Progenitor cell of endocrine pancreas (in vitro differentiated cells): ENCODE measurements around the gene CHST15. TPM values are rescaled to one million over a fixed set of nuclear protein-coding genes. Genes with fewer than 3 reads are reported as not detected.
A peak's percentile ranks its signal among the peaks of the same experiment; 100 is the strongest.

Experiments used
- DNase-seq: peaks from one replicate; pipeline ENCODE4 v3.0.0; 2021; ENCODE audit warnings: low spot score; ENCODE audit not compliant: unreplicated experiment
- H3K27ac Mint-ChIP-seq: 2 replicates; pipeline ENCODE4 v1.8.0; 2021; ENCODE audit warnings: mild to moderate bottlenecking, moderate library complexity, mixed read lengths
- H3K27me3 Mint-ChIP-seq: 2 replicates; pipeline ENCODE4 v1.8.0; 2021; ENCODE audit warnings: mixed read lengths
- H3K36me3 Mint-ChIP-seq: 2 replicates; pipeline ENCODE4 v1.8.0; 2022; ENCODE audit warnings: mixed read lengths; ENCODE audit not compliant: insufficient read depth
- H3K4me1 Mint-ChIP-seq: 2 replicates; pipeline ENCODE4 v1.8.0; 2021; ENCODE audit warnings: low read depth, mixed read lengths
- H3K4me3 Mint-ChIP-seq: 2 replicates; pipeline ENCODE4 v1.8.0; 2021; ENCODE audit warnings: low read depth, mild to moderate bottlenecking, moderate library complexity, mixed read lengths
- H3K9me3 Mint-ChIP-seq: 2 replicates; pipeline ENCODE4 v1.8.0; 2021; ENCODE audit warnings: low read depth, mixed read lengths
- CTCF ChIP-seq: fragments of 200-600 bp; sonication (generic); IDR thresholded peaks from one replicate; pipeline ENCODE4 v1.5.0; 2021; ENCODE audit warnings: antibody characterized with exemption, mild to moderate bottlenecking; ENCODE audit not compliant: unreplicated experiment
- total RNA-seq: library from RNA; stranded (reverse); gene quantifications from 2 replicates; pipeline ENCODE4 v1.2.1, GENCODE V29; 2021

The CHST15 gene
- total RNA-seq, 1 donor from 2014 or later = 7.9 TPM

GRCh38 chr10:124092250-124092859 is 1.0 kb downstream of the CHST15 start:
- TF ChIP-seq CTCF = no peak
- no peaks in the 10 kb centered on the region for H3K36me3 Mint-ChIP-seq
- peaks cover 1% of the 10 kb centered on the region for H3K4me1 Mint-ChIP-seq
- DNase-seq = peak; percentile 48
- peaks cover 60% of the 10 kb centered on the region for H3K27me3 Mint-ChIP-seq
- H3K27ac Mint-ChIP-seq = no peak overlapping the region
- no peaks in the 10 kb centered on the region for H3K9me3 Mint-ChIP-seq
- H3K4me3 Mint-ChIP-seq = peak overlapping the region; percentile 75

DNA sequence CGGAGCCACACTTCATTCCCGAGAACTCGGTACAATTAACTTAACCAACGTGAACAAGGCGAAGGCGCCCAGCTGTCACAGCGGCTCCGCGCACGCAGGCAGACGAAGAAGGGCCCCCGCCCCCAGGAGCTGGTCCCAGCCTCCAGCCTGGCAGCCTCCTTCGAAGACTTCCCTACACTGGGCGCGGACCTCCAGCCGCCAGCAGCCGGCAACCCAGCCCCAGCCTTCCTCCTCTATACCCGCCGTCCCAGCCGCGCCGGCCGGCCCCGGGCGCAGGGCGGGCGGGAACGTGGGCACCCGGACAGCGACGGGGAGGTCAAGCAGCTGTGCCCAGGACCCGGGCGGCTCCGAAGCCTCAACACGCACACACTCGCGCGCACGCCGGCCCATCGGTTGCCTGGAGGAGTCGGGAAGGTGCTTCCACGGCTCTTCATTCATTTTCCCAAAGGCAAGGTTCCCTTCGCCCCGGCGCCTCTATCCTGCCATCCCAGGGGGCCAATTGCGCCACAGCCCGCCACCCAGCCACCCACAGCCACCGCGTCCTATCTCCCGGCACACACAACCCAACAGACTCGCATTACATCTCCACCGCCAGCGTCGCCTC is 1.6 kb downstream of the CHST15 start:
- peaks cover 60% of the 10 kb centered on the region for H3K27me3 Mint-ChIP-seq
- H3K9me3 Mint-ChIP-seq = no peaks in the 10 kb centered on the region
- no peaks in the 10 kb centered on the region for H3K36me3 Mint-ChIP-seq
- TF ChIP-seq CTCF = no peak
- peaks cover 1% of the 10 kb centered on the region for H3K4me1 Mint-ChIP-seq
- peak; percentile 26 for DNase-seq
- peak overlapping the region; percentile 78 for H3K27ac Mint-ChIP-seq
- peak overlapping the region; percentile 75 for H3K4me3 Mint-ChIP-seq

DNA sequence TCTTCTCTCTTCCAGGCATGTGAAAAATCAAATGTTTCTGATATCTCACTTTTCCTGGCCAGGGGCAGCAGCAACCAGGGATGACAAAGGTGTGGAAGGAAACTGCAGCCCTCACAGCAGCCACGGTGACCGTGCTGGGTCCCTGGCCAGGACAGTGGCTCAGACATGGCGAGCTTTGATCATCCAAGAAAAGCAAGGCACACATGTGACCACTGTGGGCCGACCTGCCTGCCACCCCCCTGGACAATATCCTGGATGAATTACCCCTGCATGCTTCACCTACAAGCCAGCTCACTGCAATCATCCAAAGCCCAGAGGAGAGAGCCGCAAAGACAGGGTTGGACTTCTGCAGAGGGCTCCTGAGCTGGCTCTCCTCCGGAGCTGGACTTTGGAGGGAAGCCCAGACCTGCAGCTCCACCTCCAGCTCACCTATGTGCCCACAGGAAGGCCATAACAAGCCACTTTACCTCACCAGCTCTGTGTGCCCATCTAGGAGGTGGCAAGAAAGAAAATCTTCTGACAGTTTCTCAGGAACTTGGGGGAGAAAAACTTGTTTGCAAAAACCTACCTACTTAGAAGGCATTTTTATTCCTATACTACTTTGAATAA is 2.7 kb downstream of the CHST15 start:
- Mint-ChIP-seq H3K27me3 (peaks cover 57% of the 10 kb centered on the region), H3K36me3 (no peaks in the 10 kb centered on the region), H3K9me3 (no peaks in the 10 kb centered on the region), H3K27ac (no peak overlapping the region), H3K4me1 (peaks cover 1% of the 10 kb centered on the region), H3K4me3 (peak overlapping the region; percentile 58)
- no peak for DNase-seq
- TF ChIP-seq CTCF = no peak

- no peak overlapping the region for H3K27ac Mint-ChIP-seq
- no peaks in the 10 kb centered on the region for H3K9me3 Mint-ChIP-seq
- no peak for TF ChIP-seq CTCF
- no peak overlapping the region for H3K4me3 Mint-ChIP-seq
- H3K27me3 Mint-ChIP-seq = peaks cover 53% of the 10 kb centered on the region
- peaks cover 7% of the 10 kb centered on the region for H3K4me1 Mint-ChIP-seq
- DNase-seq = no peak
- H3K36me3 Mint-ChIP-seq = no peaks in the 10 kb centered on the region
Observed at GRCh38 chr10:124089859-124090258, 3.5 kb downstream of the CHST15 start.

GRCh38 chr10:124088915-124089314 is 4.5 kb downstream of the CHST15 start:
- H3K4me3 Mint-ChIP-seq = no peak overlapping the region
- peaks cover 47% of the 10 kb centered on the region for H3K27me3 Mint-ChIP-seq
- H3K4me1 Mint-ChIP-seq = peaks cover 11% of the 10 kb centered on the region
- H3K36me3 Mint-ChIP-seq = no peaks in the 10 kb centered on the region
- no peaks in the 10 kb centered on the region for H3K9me3 Mint-ChIP-seq
- DNase-seq = no peak
- H3K27ac Mint-ChIP-seq = no peak overlapping the region
- no peak for TF ChIP-seq CTCF
